GM18505 (cell line): ENCODE measurements around the gene RCL1.
"Not testable (repeated sequence)": the region's sequence is repeated elsewhere in the genome, so short reads cannot be mapped to it uniquely, and the experiment has no call there.

Source experiments
- ATAC-seq: cut with Tn5 transposase; IDR thresholded peaks from one replicate; pipeline ENCODE4 v1.9.1; 2021; ENCODE audit not compliant: unreplicated experiment
- POLR2A ChIP-seq: IDR thresholded peaks from 4 replicates; pipeline ENCODE4 v1.6.1; 2011; ENCODE audit warnings: borderline replicate concordance; ENCODE audit not compliant: insufficient read depth, insufficient read length; ENCODE audit errors: extremely low read depth

The RCL1 gene

GRCh38 chr9:4764033-4764432 is 28.7 kb upstream of the RCL1 start:
- ATAC-seq, result no peak
- TF ChIP-seq POLR2A, result no peak

GRCh38 chr9:4768681-4769080 is 24.1 kb upstream of the RCL1 start:
- ATAC-seq, result no peak
- TF ChIP-seq POLR2A, result no peak

- ATAC-seq, result no peak
- no peak for TF ChIP-seq POLR2A
These were observed 23.2 kb upstream of the RCL1 start for GRCh38 chr9:4769321-4770080.

- ATAC-seq, result no peak
- TF ChIP-seq POLR2A, result no peak
These were observed 21.0 kb upstream of the RCL1 start for GRCh38 chr9:4771788-4772187.

- no peak for ATAC-seq
- TF ChIP-seq POLR2A, result no peak
These were observed 18.5 kb upstream of the RCL1 start for GRCh38 chr9:4774209-4774608.

GRCh38 chr9:4774958-4775357 is 17.8 kb upstream of the RCL1 start:
- ATAC-seq, result not testable (repeated sequence)

- ATAC-seq, result no peak
- no peak for TF ChIP-seq POLR2A
These were observed 12.1 kb upstream of the RCL1 start for GRCh38 chr9:4780651-4781050.

GRCh38 chr9:4781408-4781807 is 11.3 kb upstream of the RCL1 start:
- no peak for ATAC-seq
- TF ChIP-seq POLR2A, result no peak

GRCh38 chr9:4783191-4783590 is 9.6 kb upstream of the RCL1 start:
- not testable (repeated sequence) for ATAC-seq

GRCh38 chr9:4784403-4784802 is 8.3 kb upstream of the RCL1 start:
- no peak for ATAC-seq
- TF ChIP-seq POLR2A, result no peak

- TF ChIP-seq POLR2A, result no peak
- no peak for ATAC-seq
These were observed 6.1 kb upstream of the RCL1 start for GRCh38 chr9:4786599-4786998.

GRCh38 chr9:4787876-4788275 is 4.9 kb upstream of the RCL1 start:
- no peak for ATAC-seq
- no peak for TF ChIP-seq POLR2A

- no peak for TF ChIP-seq POLR2A
- no peak for ATAC-seq
These were observed 4.0 kb upstream of the RCL1 start for GRCh38 chr9:4788703-4789102.

GRCh38 chr9:4792054-4792571 is 631 bp upstream of the RCL1 start:
- no peak for TF ChIP-seq POLR2A
- ATAC-seq, result peak; percentile 24
